ENCODE measurements around the gene BICRA. TPM values are rescaled to one million over a fixed set of nuclear protein-coding genes. Genes with fewer than 3 reads are reported as not detected.

Gene BICRA
- total RNA-seq, 1 donor from 2014 or later, result 22.9 TPM

DNA sequence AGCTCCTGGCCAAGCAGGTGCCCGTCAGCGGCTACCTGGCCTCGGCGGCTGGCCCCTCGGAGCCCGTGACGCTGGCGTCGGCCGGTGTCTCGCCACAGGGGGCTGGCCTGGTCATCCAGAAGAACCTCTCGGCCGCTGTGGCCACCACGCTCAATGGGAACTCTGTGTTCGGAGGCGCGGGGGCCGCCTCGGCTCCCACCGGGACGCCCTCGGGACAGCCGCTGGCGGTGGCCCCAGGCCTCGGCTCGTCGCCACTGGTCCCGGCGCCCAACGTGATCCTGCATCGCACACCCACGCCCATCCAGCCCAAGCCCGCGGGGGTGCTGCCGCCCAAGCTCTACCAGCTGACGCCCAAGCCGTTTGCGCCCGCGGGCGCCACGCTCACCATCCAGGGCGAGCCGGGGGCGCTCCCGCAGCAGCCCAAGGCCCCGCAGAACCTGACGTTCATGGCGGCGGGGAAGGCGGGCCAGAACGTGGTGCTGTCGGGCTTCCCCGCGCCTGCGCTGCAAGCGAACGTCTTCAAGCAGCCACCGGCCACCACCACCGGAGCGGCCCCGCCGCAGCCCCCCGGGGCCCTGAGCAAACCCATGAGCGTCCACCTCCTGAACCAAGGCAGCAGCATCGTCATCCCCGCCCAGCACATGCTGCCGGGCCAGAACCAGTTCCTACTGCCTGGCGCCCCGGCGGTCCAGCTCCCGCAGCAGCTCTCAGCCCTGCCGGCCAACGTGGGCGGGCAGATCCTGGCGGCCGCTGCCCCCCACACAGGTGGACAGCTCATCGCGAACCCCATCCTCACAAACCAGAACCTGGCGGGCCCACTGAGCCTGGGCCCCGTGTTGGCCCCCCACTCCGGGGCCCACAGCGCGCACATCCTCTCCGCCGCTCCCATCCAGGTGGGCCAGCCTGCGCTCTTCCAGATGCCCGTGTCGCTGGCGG, 71.3 kb downstream of the BICRA start:
- no peak overlapping the region for H3K4me3 Mint-ChIP-seq
- H3K27ac Mint-ChIP-seq, result no peak overlapping the region
- H3K36me3 Mint-ChIP-seq, result peaks cover 19% of the 10 kb centered on the region
- DNase-seq (ENCODE audit: extremely low spot score, unreplicated experiment), result no peak
- H3K4me1 Mint-ChIP-seq (ENCODE audit: unreplicated experiment), result no peaks in the 10 kb centered on the region
- no peak for TF ChIP-seq CTCF (conservative IDR thresholded peaks at IDR 0.05)
- H3K27me3 Mint-ChIP-seq, result no peaks in the 10 kb centered on the region
- H3K9me3 Mint-ChIP-seq, result no peaks in the 10 kb centered on the region

- TF ChIP-seq CTCF (conservative IDR thresholded peaks at IDR 0.05), result no peak
- Mint-ChIP-seq H3K27me3 (no peaks in the 10 kb centered on the region), H3K4me3 (no peak overlapping the region), H3K9me3 (no peaks in the 10 kb centered on the region), H3K4me1 (ENCODE audit: unreplicated experiment) (no peaks in the 10 kb centered on the region), H3K36me3 (peaks cover 21% of the 10 kb centered on the region), H3K27ac (no peak overlapping the region)
- DNase-seq (ENCODE audit: extremely low spot score, unreplicated experiment), result no peak
Measured at GRCh38 chr19:47680858-47681332, 72.0 kb downstream of the BICRA start.

GRCh38 chr19:47681388-47681787, 72.5 kb downstream of the BICRA start:
- DNase-seq (ENCODE audit: extremely low spot score, unreplicated experiment), result no peak
- no peak for TF ChIP-seq CTCF (conservative IDR thresholded peaks at IDR 0.05)
- Mint-ChIP-seq H3K27me3 (no peaks in the 10 kb centered on the region), H3K27ac (no peak overlapping the region), H3K9me3 (no peaks in the 10 kb centered on the region), H3K36me3 (peaks cover 21% of the 10 kb centered on the region), H3K4me3 (no peak overlapping the region), H3K4me1 (ENCODE audit: unreplicated experiment) (no peaks in the 10 kb centered on the region)

GRCh38 chr19:47681936-47682335, 73.0 kb downstream of the BICRA start:
- H3K9me3 Mint-ChIP-seq, result no peaks in the 10 kb centered on the region
- H3K27ac Mint-ChIP-seq, result no peak overlapping the region
- H3K36me3 Mint-ChIP-seq, result peaks cover 16% of the 10 kb centered on the region
- TF ChIP-seq CTCF (conservative IDR thresholded peaks at IDR 0.05), result no peak
- DNase-seq (ENCODE audit: extremely low spot score, unreplicated experiment), result no peak
- no peaks in the 10 kb centered on the region for H3K27me3 Mint-ChIP-seq
- H3K4me1 Mint-ChIP-seq (ENCODE audit: unreplicated experiment), result no peaks in the 10 kb centered on the region
- no peak overlapping the region for H3K4me3 Mint-ChIP-seq

DNA sequence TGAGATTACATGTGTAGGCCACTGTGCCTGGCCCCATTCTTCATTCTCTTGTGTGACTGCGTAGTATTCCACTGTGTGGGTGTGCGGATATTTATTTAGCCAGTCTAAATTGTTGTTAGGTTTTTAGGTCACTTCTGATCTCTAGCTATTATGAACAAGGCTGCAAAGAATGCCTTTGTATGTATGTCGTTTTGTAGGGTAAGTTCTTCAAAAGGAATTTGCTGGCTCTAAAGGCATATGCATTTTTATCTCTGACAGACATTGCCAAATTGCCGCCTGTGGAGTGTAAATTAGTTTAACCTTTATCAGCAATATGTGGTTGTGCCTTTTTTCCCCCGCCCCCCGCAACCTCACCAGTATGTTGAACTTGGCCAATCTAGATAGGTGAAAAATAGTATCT, 74.0 kb downstream of the BICRA start:
- TF ChIP-seq CTCF (conservative IDR thresholded peaks at IDR 0.05), result no peak
- H3K27me3 Mint-ChIP-seq, result no peaks in the 10 kb centered on the region
- H3K4me3 Mint-ChIP-seq, result no peak overlapping the region
- H3K27ac Mint-ChIP-seq, result no peak overlapping the region
- H3K4me1 Mint-ChIP-seq (ENCODE audit: unreplicated experiment), result no peaks in the 10 kb centered on the region
- H3K9me3 Mint-ChIP-seq, result no peaks in the 10 kb centered on the region
- peaks cover 14% of the 10 kb centered on the region for H3K36me3 Mint-ChIP-seq
- DNase-seq (ENCODE audit: extremely low spot score, unreplicated experiment), result no peak
